PC-9 (cell line): ENCODE data around the gene MAML3. TPM values are rescaled to one million over a fixed set of nuclear protein-coding genes. Genes with fewer than 3 reads are reported as not detected.

Source experiments
- BruUV-seq: library from RNA; stranded (reverse); fragments of 400-500 nt; replicated peaks from 2 replicates; lab custom pipeline; 2021; lab: Mats Ljungman, UMichigan
- CTCF ChIA-PET: fragments of 300-600 bp; sonication (Branson Sonifier 250); formaldehyde crosslinking; loops from one replicate; lab custom pipeline; 2022; ENCODE audit warnings: antibody characterized with exemption; lab: Charles Lee
- POLR2A ChIA-PET: fragments of 300-600 bp; sonication (Branson Sonifier 250); formaldehyde crosslinking; loops from one replicate; lab custom pipeline; 2022; ENCODE audit warnings: antibody characterized with exemption; ENCODE audit not compliant: unreplicated experiment; lab: Charles Lee
- DNase-seq, 2 experiments: peaks; one replicate each; pipeline versions ENCODE4 v3.0.0 to v3.0.0-alpha.2; 2015 to 2022; ENCODE audit warnings: mixed read lengths in 1 of 2
- H2AFZ ChIP-seq: fragments of 200-600 bp; sonication (generic); 2 replicates; pipeline ENCODE4 v1.8.1; 2017; ENCODE audit warnings: antibody characterized with exemption
- H3F3A ChIP-seq: fragments of 200-600 bp; sonication (generic); 2 replicates; pipeline ENCODE4 v1.8.1; 2017; ENCODE audit warnings: antibody characterized with exemption, mild to moderate bottlenecking, low read depth; ENCODE audit not compliant: insufficient read depth
- H3K27ac ChIP-seq: fragments of 200-600 bp; sonication (generic); 2 replicates; pipeline ENCODE4 v1.6.1; 2016; ENCODE audit warnings: mixed run types
- H3K27me3 ChIP-seq: fragments of 200-600 bp; sonication (generic); 2 replicates; pipeline ENCODE4 v1.6.1; 2016; ENCODE audit warnings: low read depth, mixed run types; ENCODE audit not compliant: insufficient read depth
- H3K36me3 ChIP-seq: fragments of 200-600 bp; sonication (generic); 2 replicates; pipeline ENCODE4 v1.6.1; 2016; ENCODE audit warnings: low read depth, mixed run types
- H3K4me1 ChIP-seq: fragments of 200-600 bp; sonication (generic); replicated peaks from 2 replicates; pipeline ENCODE4 v1.6.1; 2016; ENCODE audit warnings: mixed run types; ENCODE audit not compliant: insufficient read depth
- H3K4me2 ChIP-seq: fragments of 200-600 bp; sonication (generic); 2 replicates; pipeline ENCODE4 v1.6.1; 2017; ENCODE audit warnings: mixed run types
- H3K4me3 ChIP-seq: fragments of 200-600 bp; sonication (generic); 2 replicates; pipeline ENCODE4 v1.6.1; 2016; ENCODE audit warnings: mixed run types
- H3K79me2 ChIP-seq: fragments of 200-600 bp; sonication (generic); 2 replicates; pipeline ENCODE4 v1.6.1; 2017; ENCODE audit warnings: low read depth, mixed run types
- H3K9me2 ChIP-seq: fragments of 200-600 bp; sonication (generic); 2 replicates; pipeline ENCODE4 v1.8.1; 2017; ENCODE audit warnings: mild to moderate bottlenecking; ENCODE audit not compliant: insufficient read depth
- H3K9me3 ChIP-seq: fragments of 200-600 bp; sonication (generic); 2 replicates; pipeline ENCODE4 v1.8.1; 2016; ENCODE audit warnings: low read depth; ENCODE audit not compliant: insufficient read depth
- H4K20me1 ChIP-seq: fragments of 200-600 bp; sonication (generic); 2 replicates; pipeline ENCODE4 v1.8.1; 2017; ENCODE audit not compliant: insufficient read depth
- EZH2 ChIP-seq: fragments of 200-600 bp; sonication (generic); IDR thresholded peaks from 2 replicates; pipeline ENCODE4 v1.8.0; 2017; ENCODE audit warnings: antibody characterized with exemption, low read depth
- intact Hi-C: fragments of 100-400 bp; cut with micrococcal nuclease; formaldehyde crosslinking; loops from one replicate; pipeline ENCODE4 v1.10.0; 2022; ENCODE audit not compliant: unreplicated experiment
- total RNA-seq: library from RNA; stranded (reverse); gene quantifications from 2 replicates; pipeline ENCODE4 v1.2.3, GENCODE V29; 2021
- TF ChIP-seq, protein P1 (sequence below): fragments of 200-600 bp; sonication (generic); conservative IDR thresholded peaks from 2 replicates; pipeline ENCODE4 v1.6.1; 2017; ENCODE audit warnings: mixed run types, antibody characterized with exemption, mild to moderate bottlenecking, moderate library complexity

Gene MAML3
- total RNA-seq, 1 experiment from 2014 or later, result 15.2 TPM

DNA sequence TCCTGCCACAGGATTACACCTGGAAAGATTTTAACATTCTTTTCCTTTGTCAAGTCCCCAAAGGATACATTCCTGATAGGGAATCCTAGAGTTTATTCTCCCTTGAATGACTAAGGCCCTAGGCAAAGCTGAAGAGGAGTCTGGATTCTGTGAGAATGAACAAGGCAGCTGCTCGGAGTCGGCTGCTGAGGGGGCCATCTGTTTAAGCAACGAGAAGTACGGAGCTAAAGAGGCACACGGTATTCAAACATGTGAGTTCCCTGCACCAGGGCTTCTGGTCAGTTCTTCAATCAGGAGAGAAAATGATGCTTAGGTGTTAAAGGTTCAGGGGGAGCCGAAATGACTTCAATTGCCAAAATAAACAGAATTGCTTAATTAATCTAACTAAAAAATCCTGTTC, 390.8 kb downstream of the MAML3 start:
- CTCF ChIA-PET, result no interaction called here
- no peak overlapping the region for H3K27ac ChIP-seq

DNA sequence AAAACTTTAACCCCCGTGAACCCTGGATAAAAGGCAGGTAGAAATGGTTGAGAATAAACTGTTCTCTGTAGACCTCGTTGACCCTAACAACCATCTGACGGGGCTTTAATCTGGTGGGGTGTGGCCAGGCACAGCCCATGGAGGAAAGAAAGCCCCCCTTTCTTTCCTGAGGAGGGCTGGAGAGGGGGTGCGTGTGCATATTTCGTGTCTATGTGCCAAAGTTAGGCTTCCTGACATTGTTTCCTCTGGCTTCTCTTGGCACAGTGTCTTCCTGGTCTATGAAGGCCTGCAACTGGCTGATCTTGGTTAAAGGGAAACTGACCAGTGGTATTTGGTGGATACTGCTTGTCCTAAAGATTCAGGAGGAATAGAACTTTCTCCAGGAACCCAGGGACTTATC, 391.3 kb downstream of the MAML3 start:
- no peaks in the 10 kb centered on the region for H3F3A ChIP-seq
- no peaks in the 10 kb centered on the region for H3K9me3 ChIP-seq
- no peaks in the 10 kb centered on the region; the same call in 1 of the 2 replicates for H4K20me1 ChIP-seq
- H3K36me3 ChIP-seq, result no peaks in the 10 kb centered on the region
- H3K4me3 ChIP-seq, result no peak overlapping the region
- H3K27me3 ChIP-seq, result no peaks in the 10 kb centered on the region
- H3K79me2 ChIP-seq, result no peaks in the 10 kb centered on the region
- no peak overlapping the region for H3K27ac ChIP-seq
- CTCF ChIA-PET, result no interaction called here
- POLR2A ChIA-PET, result no interaction called here
- no TSS peak for BruUV-seq
- TF ChIP-seq, protein P1, sequence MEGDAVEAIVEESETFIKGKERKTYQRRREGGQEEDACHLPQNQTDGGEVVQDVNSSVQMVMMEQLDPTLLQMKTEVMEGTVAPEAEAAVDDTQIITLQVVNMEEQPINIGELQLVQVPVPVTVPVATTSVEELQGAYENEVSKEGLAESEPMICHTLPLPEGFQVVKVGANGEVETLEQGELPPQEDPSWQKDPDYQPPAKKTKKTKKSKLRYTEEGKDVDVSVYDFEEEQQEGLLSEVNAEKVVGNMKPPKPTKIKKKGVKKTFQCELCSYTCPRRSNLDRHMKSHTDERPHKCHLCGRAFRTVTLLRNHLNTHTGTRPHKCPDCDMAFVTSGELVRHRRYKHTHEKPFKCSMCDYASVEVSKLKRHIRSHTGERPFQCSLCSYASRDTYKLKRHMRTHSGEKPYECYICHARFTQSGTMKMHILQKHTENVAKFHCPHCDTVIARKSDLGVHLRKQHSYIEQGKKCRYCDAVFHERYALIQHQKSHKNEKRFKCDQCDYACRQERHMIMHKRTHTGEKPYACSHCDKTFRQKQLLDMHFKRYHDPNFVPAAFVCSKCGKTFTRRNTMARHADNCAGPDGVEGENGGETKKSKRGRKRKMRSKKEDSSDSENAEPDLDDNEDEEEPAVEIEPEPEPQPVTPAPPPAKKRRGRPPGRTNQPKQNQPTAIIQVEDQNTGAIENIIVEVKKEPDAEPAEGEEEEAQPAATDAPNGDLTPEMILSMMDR, result no peak
- no peak for TF ChIP-seq EZH2
- no peaks in the 10 kb centered on the region for H3K4me1 ChIP-seq
- no peak overlapping the region for H2AFZ ChIP-seq
- H3K9me2 ChIP-seq, result no peaks in the 10 kb centered on the region
- intact Hi-C loops, result no loop called here
- DNase-seq, result no peak
- no peak overlapping the region for H3K4me2 ChIP-seq

More for the DNA sequence above, 390.8 kb downstream of the MAML3 start:
- no peaks in the 10 kb centered on the region for H3F3A ChIP-seq
- no peaks in the 10 kb centered on the region for H3K4me1 ChIP-seq
- no peaks in the 10 kb centered on the region; the same call in 1 of the 2 replicates for H4K20me1 ChIP-seq
- BruUV-seq, result no TSS peak
- H3K4me2 ChIP-seq, result no peak overlapping the region
- H3K27me3 ChIP-seq, result no peaks in the 10 kb centered on the region
- no peaks in the 10 kb centered on the region for H3K9me2 ChIP-seq
- TF ChIP-seq EZH2, result no peak
- TF ChIP-seq, protein P1, result no peak
- no peaks in the 10 kb centered on the region for H3K36me3 ChIP-seq
- intact Hi-C loops, result no loop called here
- H2AFZ ChIP-seq, result no peak overlapping the region
- no peaks in the 10 kb centered on the region for H3K9me3 ChIP-seq
- H3K4me3 ChIP-seq, result no peak overlapping the region
- H3K79me2 ChIP-seq, result no peaks in the 10 kb centered on the region
- no peak for DNase-seq
- POLR2A ChIA-PET, result no interaction called here

GRCh38 chr4:139761461-139761860, 392.5 kb downstream of the MAML3 start:
- intact Hi-C loops, result no loop called here
- POLR2A ChIA-PET, result interaction anchor here (0.6 to 0.7 kb wide), 2 partner anchors 54 to 508 kb away, joined by 3 to 7 read pairs; no protein-coding TSS in a partner anchor

More at GRCh38 chr4:139761461-139761860, 392.5 kb downstream of the MAML3 start:
- Histone ChIP-seq H3K4me3 (no peak overlapping the region), H2AFZ (no peak overlapping the region), H3K9me3 (no peaks in the 10 kb centered on the region), H3F3A (no peaks in the 10 kb centered on the region), H3K9me2 (no peaks in the 10 kb centered on the region), H3K4me1 (no peaks in the 10 kb centered on the region), H3K27ac (no peak overlapping the region), H3K4me2 (no peak overlapping the region), H3K27me3 (no peaks in the 10 kb centered on the region), H3K36me3 (no peaks in the 10 kb centered on the region), H4K20me1 (no peaks in the 10 kb centered on the region; the same call in 1 of the 2 replicates), H3K79me2 (no peaks in the 10 kb centered on the region)
- CTCF ChIA-PET, result no interaction called here
- no peak for DNase-seq
- BruUV-seq, result no TSS peak
- no peak for TF ChIP-seq EZH2
- TF ChIP-seq, protein P1, result no peak
